Naive thymus-derived CD4-positive, alpha-beta T cell (primary cell): ENCODE results near the gene PRR35. TPM values are rescaled to one million over a fixed set of nuclear protein-coding genes. Genes with fewer than 3 reads are reported as not detected.

Experiments used
- ATAC-seq: fragments of 150-1000 bp; cut with Tn5 transposase; 2 replicates; pipeline ENCODE4 v1.10.0; 2021; ENCODE audit warnings: mild to moderate bottlenecking, moderate library complexity
- CTCF ChIA-PET: fragments of 350-600 bp; sonication (Branson Sonifier 250); formaldehyde crosslinking; loops from one replicate; lab custom pipeline; 2021; ENCODE audit warnings: antibody characterized with exemption; lab: Charles Lee
- POLR2A ChIA-PET: fragments of 350-600 bp; sonication (Branson Sonifier 250); formaldehyde crosslinking; loops from one replicate; lab custom pipeline; 2021; ENCODE audit warnings: antibody characterized with exemption, inconsistent platforms; lab: Charles Lee
- DNase-seq, 9 donors: peaks; one replicate each; pipeline versions ENCODE4 v3.0.0 to v3.0.0-alpha.2; 2020 to 2022; ENCODE audit warnings: mixed read lengths in 1 of 9
- H3K27ac ChIP-seq: one replicate; pipeline ENCODE4 v1.7.0; 2013; ENCODE audit warnings: mild to moderate bottlenecking, low read depth, low read length, moderate library complexity
- H3K27me3 ChIP-seq, 2 donors: one replicate each; pipeline ENCODE4 v1.7.0; 2013; ENCODE audit warnings: low read length in 2 of 2, mild to moderate bottlenecking in 2 of 2, moderate library complexity in 2 of 2; ENCODE audit not compliant: control insufficient read depth in 2 of 2, insufficient read depth in 2 of 2
- H3K36me3 ChIP-seq, 3 experiments: 1 replicate in 2 of 3; 2 replicates in 1 of 3; pipeline ENCODE4 v1.7.0; 2013; ENCODE audit warnings: low read length in 3 of 3, mild to moderate bottlenecking in 3 of 3, moderate library complexity in 1 of 3; ENCODE audit not compliant: insufficient read depth in 3 of 3, control insufficient read depth in 2 of 3
- H3K4me1 ChIP-seq, 2 donors: one replicate each; pipeline ENCODE4 v1.7.0; 2013; ENCODE audit warnings: low read length in 2 of 2, mild to moderate bottlenecking in 2 of 2, moderate library complexity in 1 of 2; ENCODE audit not compliant: control insufficient read depth in 2 of 2, insufficient read depth in 2 of 2
- H3K4me3 ChIP-seq: 2 replicates; pipeline ENCODE4 v1.7.0; 2013; ENCODE audit warnings: mild to moderate bottlenecking, low read length
- H3K9me3 ChIP-seq, 3 experiments: 1 replicate in 2 of 3; 2 replicates in 1 of 3; pipeline ENCODE4 v1.7.0; 2013; ENCODE audit warnings: low read length in 3 of 3; ENCODE audit not compliant: control insufficient read depth in 2 of 3
- H3K27ac Mint-ChIP-seq, 9 donors: one replicate each; pipeline ENCODE4 v1.8.0; 2020 to 2022; ENCODE audit warnings: mixed read lengths in 9 of 9, mild to moderate bottlenecking in 8 of 9, moderate library complexity in 5 of 9, inconsistent platforms in 2 of 9
- H3K27me3 Mint-ChIP-seq, 5 donors: one replicate each; pipeline ENCODE4 v1.8.0; 2021 to 2022; ENCODE audit warnings: mixed read lengths in 5 of 5, mild to moderate bottlenecking in 1 of 5
- H3K36me3 Mint-ChIP-seq, 5 donors: one replicate each; pipeline ENCODE4 v1.8.0; 2020 to 2022; ENCODE audit warnings: mixed read lengths in 5 of 5, mild to moderate bottlenecking in 3 of 5, inconsistent platforms in 1 of 5
- H3K4me1 Mint-ChIP-seq, 7 donors: one replicate each; pipeline ENCODE4 v1.8.0; 2020 to 2022; ENCODE audit warnings: mixed read lengths in 7 of 7, mild to moderate bottlenecking in 3 of 7, inconsistent platforms in 1 of 7
- H3K4me3 Mint-ChIP-seq, 10 donors: one replicate each; pipeline ENCODE4 v1.8.0; 2020 to 2022; ENCODE audit warnings: mild to moderate bottlenecking in 10 of 10, mixed read lengths in 10 of 10, moderate library complexity in 6 of 10, inconsistent platforms in 2 of 10
- H3K9me3 Mint-ChIP-seq, 11 donors: one replicate each; pipeline ENCODE4 v1.8.0; 2020 to 2022; ENCODE audit warnings: mixed read lengths in 11 of 11, mild to moderate bottlenecking in 4 of 11, inconsistent platforms in 1 of 11, moderate library complexity in 1 of 11
- intact Hi-C, 2 donors: fragments of 100-400 bp; cut with micrococcal nuclease; formaldehyde crosslinking; loops; one replicate each; pipeline ENCODE4 v1.15.1; 2023
- polyA plus RNA-seq, 2 donors: library from polyadenylated mRNA; unstranded; fragments of 300-500 nt; fragmentation: Illumina TruSeq; gene quantifications; one replicate each; pipeline ENCODE4 v1.2.3, GENCODE V29; 2021
- total RNA-seq, 6 experiments: library from RNA in 5 of 6; stranded (reverse) in 5 of 6; gene quantifications; 1 replicate in 5 of 6; 2 replicates in 1 of 6; pipeline ENCODE4 v1.2.3 and lab custom pipeline; 2021 to 2026

PRR35 gene
- total and polyA plus RNA-seq, 7 experiments from 2014 or later = not detected

- POLR2A ChIA-PET = interaction anchor here (1.4 kb wide), 1 partner anchor 9 kb away, joined by 4 read pairs; no protein-coding TSS in a partner anchor
- no peak overlapping the region for H3K27ac ChIP-seq
- H3K27me3 ChIP-seq = no peaks in the 10 kb centered on the region
- H3K4me3 ChIP-seq = no peak overlapping the region
- H3K36me3 ChIP-seq = peaks cover 0 to 7% (median 0%) of the 10 kb centered on the region in 3 experiments
- intact Hi-C loops = loop anchor here in 1 of 2 donors (5.0 to 10.0 kb wide), 2 partner anchors 204 to 1199 kb away; partner anchors contain the start of genes NUBP2, PGAP6 and SPSB3
- no peak for ATAC-seq
- DNase-seq = no peak
- peaks cover 0 to 2% (median 0%) of the 10 kb centered on the region in 5 donors for H3K36me3 Mint-ChIP-seq
- CTCF ChIA-PET = no interaction called here
- H3K9me3 ChIP-seq = no peaks in the 10 kb centered on the region
- no peaks in the 10 kb centered on the region for H3K27me3 Mint-ChIP-seq
- peak overlapping the region in 3 of 9 donors; percentile 24 to 79 (median 49) for H3K27ac Mint-ChIP-seq
- H3K4me1 Mint-ChIP-seq = peaks cover 8 to 23% (median 20%) of the 10 kb centered on the region in 7 donors
- peaks cover 0 to 1% (median 0%) of the 10 kb centered on the region in 11 donors for H3K9me3 Mint-ChIP-seq
- H3K4me3 Mint-ChIP-seq = peak overlapping the region in 2 of 10 donors; percentile 13 to 38
- peaks cover 14 to 17% of the 10 kb centered on the region in 2 donors for H3K4me1 ChIP-seq
These were observed 26.0 kb downstream of the PRR35 start for GRCh38 chr16:586047-586644.

- Mint-ChIP-seq H3K4me1 (peaks cover 10 to 28% (median 24%) of the 10 kb centered on the region in 7 donors), H3K27me3 (no peaks in the 10 kb centered on the region), H3K27ac (peak overlapping the region; percentile 59 to 98 (median 83)), H3K4me3 (peak overlapping the region in 9 of 10 donors; percentile 57 to 91 (median 80)), H3K9me3 (peaks cover 0 to 1% (median 0%) of the 10 kb centered on the region in 11 donors), H3K36me3 (peaks cover 0 to 2% (median 0%) of the 10 kb centered on the region in 5 donors)
- Histone ChIP-seq H3K27me3 (no peaks in the 10 kb centered on the region), H3K4me3 (no peak overlapping the region), H3K36me3 (peaks cover 0 to 7% (median 0%) of the 10 kb centered on the region in 3 experiments), H3K9me3 (no peaks in the 10 kb centered on the region), H3K27ac (no peak overlapping the region), H3K4me1 (peaks cover 15 to 17% of the 10 kb centered on the region in 2 donors)
- no peak for DNase-seq
- POLR2A ChIA-PET = interaction anchor here (0.6 to 2.3 kb wide), 5 partner anchors 10 to 1007 kb away, joined by 3 to 19 read pairs (median 3); partner anchors contain the start of genes METTL26 and NHLRC4
- ATAC-seq = no peak
- CTCF ChIA-PET = no interaction called here
- intact Hi-C loops = loop anchor here in 1 of 2 donors (5.0 to 10.0 kb wide), 2 partner anchors 205 to 1198 kb away; partner anchors contain the start of genes NUBP2, PGAP6 and SPSB3
These were observed 26.7 kb downstream of the PRR35 start for GRCh38 chr16:586645-587590.

GRCh38 chr16:588639-588888 lies 28.4 kb downstream of the PRR35 start:
- ATAC-seq = peak; percentile 22
- H3K4me1 ChIP-seq = peaks cover 15 to 17% of the 10 kb centered on the region in 2 donors
- peaks cover 20 to 41% (median 37%) of the 10 kb centered on the region in 7 donors for H3K4me1 Mint-ChIP-seq
- peaks cover 0 to 2% (median 0%) of the 10 kb centered on the region in 5 donors for H3K36me3 Mint-ChIP-seq
- DNase-seq = peak in 6 of 9 donors; percentile 64 to 78 (median 76)
- H3K27ac ChIP-seq = peak overlapping the region; percentile 93
- no peaks in the 10 kb centered on the region for H3K27me3 ChIP-seq
- peak overlapping the region; percentile 86 to 98 (median 98) for H3K4me3 Mint-ChIP-seq
- no peaks in the 10 kb centered on the region for H3K9me3 ChIP-seq
- peak overlapping the region; percentile 95 to 99 (median 98) for H3K27ac Mint-ChIP-seq
- no peaks in the 10 kb centered on the region for H3K27me3 Mint-ChIP-seq
- peaks cover 0 to 7% (median 0%) of the 10 kb centered on the region in 3 experiments for H3K36me3 ChIP-seq
- H3K9me3 Mint-ChIP-seq = peaks cover 0 to 1% (median 0%) of the 10 kb centered on the region in 11 donors
- POLR2A ChIA-PET = interaction anchor here (0.8 to 2.3 kb wide), 4 partner anchors 12 to 47 kb away, joined by 3 to 19 read pairs (median 4); partner anchors contain the start of genes METTL26 and NHLRC4
- H3K4me3 ChIP-seq = peak overlapping the region; percentile 93
- CTCF ChIA-PET = no interaction called here
- intact Hi-C loops = loop anchor here in 1 of 2 donors (5.0 to 10.0 kb wide), 2 partner anchors 206 to 1196 kb away; partner anchors contain the start of genes NUBP2, PGAP6 and SPSB3

GRCh38 chr16:588889-589657 lies 28.9 kb downstream of the PRR35 start:
- ATAC-seq = peak; percentile 82
- Histone ChIP-seq H3K27ac (peak overlapping the region; percentile 93), H3K9me3 (no peaks in the 10 kb centered on the region), H3K4me3 (peak overlapping the region; percentile 93), H3K4me1 (peaks cover 15 to 17% of the 10 kb centered on the region in 2 donors), H3K27me3 (no peaks in the 10 kb centered on the region), H3K36me3 (peaks cover 0 to 9% (median 0%) of the 10 kb centered on the region in 3 experiments)
- ChIA-PET CTCF (no interaction called here), POLR2A (interaction anchor here (0.8 to 2.3 kb wide), 4 partner anchors 13 to 47 kb away, joined by 3 to 19 read pairs (median 4); partner anchors contain the start of genes METTL26 and NHLRC4)
- Mint-ChIP-seq H3K9me3 (peaks cover 0 to 1% (median 0%) of the 10 kb centered on the region in 11 donors), H3K27ac (peak overlapping the region; percentile 95 to 100 (median 99)), H3K36me3 (peaks cover 0 to 4% (median 0%) of the 10 kb centered on the region in 5 donors), H3K4me1 (peaks cover 25 to 44% (median 39%) of the 10 kb centered on the region in 7 donors), H3K4me3 (peak overlapping the region; percentile 86 to 100 (median 98)), H3K27me3 (no peaks in the 10 kb centered on the region)
- intact Hi-C loops = loop anchor here (1.0 to 10.0 kb wide), 10 partner anchors 10 to 1196 kb away; partner anchors contain the start of genes CAPN15 (in 2 of the 2), JMJD8 (in 2 of the 2), METTL26 (in 2 of the 2) and STUB1 (in 2 of the 2)
- peak; percentile 98 to 100 (median 99) for DNase-seq

- Histone ChIP-seq H3K9me3 (no peaks in the 10 kb centered on the region), H3K36me3 (peaks cover 0 to 12% (median 0%) of the 10 kb centered on the region in 3 experiments), H3K4me3 (peak within 1 kb of the TSS; percentile 93), H3K27ac (peak within 1 kb of the TSS; percentile 93), H3K4me1 (peaks cover 15 to 17% of the 10 kb centered on the region in 2 donors), H3K27me3 (no peaks in the 10 kb centered on the region)
- Mint-ChIP-seq H3K9me3 (peaks cover 0 to 1% (median 0%) of the 10 kb centered on the region in 11 donors), H3K27ac (peak within 1 kb of the TSS; percentile 95 to 100 (median 99)), H3K4me3 (peak within 1 kb of the TSS; percentile 86 to 100 (median 98)), H3K27me3 (no peaks in the 10 kb centered on the region), H3K36me3 (peaks cover 0 to 4% (median 0%) of the 10 kb centered on the region in 5 donors), H3K4me1 (peaks cover 25 to 50% (median 45%) of the 10 kb centered on the region in 7 donors)
- ATAC-seq = peak; percentile 91
- intact Hi-C loops = loop anchor here (1.0 to 10.0 kb wide), 11 partner anchors 10 to 1195 kb away; partner anchors contain the start of genes CAPN15 (in 2 of the 2), JMJD8 (in 2 of the 2), METTL26 (in 2 of the 2) and STUB1 (in 2 of the 2)
- CTCF ChIA-PET = no interaction called here
- DNase-seq = peak; percentile 96 to 99 (median 99)
- POLR2A ChIA-PET = interaction anchor here (0.5 to 1.2 kb wide), 3 partner anchors 16 to 95 kb away, joined by 3 read pairs; partner anchors contain the start of genes JMJD8 and METTL26
These were observed 29.5 kb downstream of the PRR35 start, which contains the start of gene RAB40C for GRCh38 chr16:589658-590187. Gene RAB40C, plus strand, starts transcription at chr16:590066. Its CDS starts 226 bp downstream, at chr16:590292.
